Adrenal gland (tissue), 12 donors: Measurements from ENCODE around the gene IFNAR1. TPM values are rescaled to one million over a fixed set of nuclear protein-coding genes. Genes with fewer than 3 reads are reported as not detected.
A peak's percentile ranks its signal among the peaks of the same experiment; 100 is the strongest.
"Not testable (repeated sequence)": the region's sequence is repeated elsewhere in the genome, so short reads cannot be mapped to it uniquely, and the experiment has no call there.

Experiments
- DNase-seq, 7 donors: peaks; one replicate each; pipeline ENCODE4 v3.0.0-alpha.2; 2019 to 2020
- H3K27ac ChIP-seq, 5 donors: fragments of 200-600 bp; sonication (generic) in 4 of 5; 1 replicate in 3 of 5; 2 replicates in 2 of 5; pipeline versions ENCODE4 v1.5.1 to v1.8.0; 2016 to 2020; ENCODE audit warnings: mild to moderate bottlenecking in 1 of 5
- H3K27me3 ChIP-seq: fragments of 200-600 bp; 2 replicates; pipeline ENCODE4 v1.8.0; 2021
- H3K36me3 ChIP-seq, 2 donors: fragments of 200-600 bp; replicated peaks in 1 of 2; 1 replicate in 1 of 2; 2 replicates in 1 of 2; pipeline versions ENCODE4 v1.5.1 to v1.8.0; 2018 to 2022
- H3K4me1 ChIP-seq, 2 donors: fragments of 200-600 bp; replicated peaks in 1 of 2; 1 replicate in 1 of 2; 2 replicates in 1 of 2; pipeline versions ENCODE4 v1.5.1 to v1.8.0; 2018 to 2021
- H3K4me3 ChIP-seq, 4 donors: fragments of 200-600 bp; sonication (generic) in 3 of 4; one replicate each; pipeline ENCODE4 v1.5.1; 2016 to 2018
- H3K9me3 ChIP-seq, 3 donors: fragments of 200-600 bp; sonication (generic) in 1 of 3; replicated peaks in 1 of 3; 1 replicate in 2 of 3; 2 replicates in 1 of 3; pipeline versions ENCODE4 v1.5.1 to v1.8.0; 2016 to 2021
- CTCF ChIP-seq, 6 experiments: fragments of 450-650 bp in 4 of 6; fragments of 200-600 bp in 2 of 6; sonication (generic) in 1 of 6; IDR thresholded peaks; 1 replicate in 5 of 6; 2 replicates in 1 of 6; pipeline versions ENCODE4 v1.5.1 to v1.8.0; 2016 to 2021; ENCODE audit warnings: antibody characterized with exemption in 6 of 6, mild to moderate bottlenecking in 2 of 6, moderate library complexity in 1 of 6
- POLR2A ChIP-seq, 2 donors: fragments of 450-650 bp; IDR thresholded peaks; one replicate each; pipeline ENCODE4 v1.6.1; 2017; ENCODE audit warnings: antibody characterized with exemption in 2 of 2, mild to moderate bottlenecking in 2 of 2, moderate library complexity in 1 of 2
- WGBS, 4 donors: extraction: QIAGEN DNeasy Blood & Tissue Kit in 2 of 4; methylation state at CpG; one replicate each; pipeline versions ENCODE4 v1.1.5 to v1.1.7; 2013 to 2017; 5-methylcytosine and 5-hydroxymethylcytosine counted together
- intact Hi-C, 2 donors: fragments of 100-400 bp; cut with DNase I; formaldehyde crosslinking; loops; one replicate each; pipeline versions ENCODE4 v1.14.1 to v1.15.0; 2022 to 2023
- polyA plus RNA-seq, 3 donors: library from polyadenylated mRNA; stranded (reverse); fragments of 200-250 nt in 2 of 3; fragments of 350-450 nt in 1 of 3; fragmentation: Illumina TruSeq in 1 of 3; extraction: RNeasy Lipid Tissue Mini Kit (QIAGEN cat#74804) in 1 of 3; gene quantifications; one replicate each; pipeline ENCODE4 v1.2.3, GENCODE V29; 2013 to 2014
- total RNA-seq, 9 donors: library from RNA; depleted of rRNA in 4 of 9; stranded (reverse); fragments of >200 nt in 4 of 9; fragments of 120-200 nt in 1 of 9; fragmentation: NEBNext Ultra II Directional in 1 of 9; extraction: Animal tissue kit (Norgen Biotek cat#: 25700) in 1 of 9; gene quantifications; one replicate each; pipeline versions ENCODE4 v1.1.0 to v1.2.4, GENCODE V29; 2013 to 2023
- donor health status: healthy with polysubstance abuse.
- donor health status: Bipolar disorder and iron deficiency.
- donor health status: DM: yes; HTN: yes; CAD: no.
- donor health status: DM: no; HTN: no; CAD: no.
- donor health status: DM: no; HTN: no; CAD: no.
- donor health status: DM: yes; HTN: yes; CAD: no.

Gene IFNAR1
- total and polyA plus RNA-seq, 12 donors, result 7.3 to 71.2 (median 32.8) TPM

- intact Hi-C loops, result no loop called here
- H3K4me1 ChIP-seq, result no peaks in the 10 kb centered on the region
- WGBS, 4 donors, result 46 to 52% (median 49%) methylated on average over 6 of the region's 6 CpGs
- no peak overlapping the region for H3K4me3 ChIP-seq
- H3K9me3 ChIP-seq, result no peaks in the 10 kb centered on the region
- no peaks in the 10 kb centered on the region for H3K36me3 ChIP-seq
- no peak for TF ChIP-seq CTCF (IDR thresholded peaks at IDR 0.05)
- TF ChIP-seq POLR2A (IDR thresholded peaks at IDR 0.05), result no peak
- no peaks in the 10 kb centered on the region for H3K27me3 ChIP-seq
- DNase-seq, result no peak
- no peak overlapping the region for H3K27ac ChIP-seq
Observed at GRCh38 chr21:33317145-33317544, 7.6 kb upstream of the IFNAR1 start.

- no peak for DNase-seq
- Histone ChIP-seq H3K4me3 (no peak overlapping the region), H3K4me1 (no peaks in the 10 kb centered on the region), H3K27ac (no peak overlapping the region), H3K36me3 (no peaks in the 10 kb centered on the region), H3K9me3 (no peaks in the 10 kb centered on the region), H3K27me3 (no peaks in the 10 kb centered on the region)
- 79 to 84% (median 80%) methylated on average over 14 of the region's 14 CpGs for WGBS, 4 donors
- intact Hi-C loops, result no loop called here
- TF ChIP-seq CTCF (IDR thresholded peaks at IDR 0.05) (no peak), POLR2A (IDR thresholded peaks at IDR 0.05) (no peak)
Observed at GRCh38 chr21:33317786-33318486, 6.8 kb upstream of the IFNAR1 start.

GRCh38 chr21:33321005-33321404 is 3.8 kb upstream of the IFNAR1 start:
- intact Hi-C loops, result not testable (repeated sequence)
- WGBS, 4 donors, result 82 to 92% (median 87%) methylated on average over 15 to 17 of the region's 17 CpGs

GRCh38 chr21:33323610-33324009 is 1.2 kb upstream of the IFNAR1 start:
- H3K27ac ChIP-seq, result peak overlapping the region in 1 of 5 donors; percentile 98
- H3K27me3 ChIP-seq, result not testable (repeated sequence)

More at GRCh38 chr21:33321005-33321404, 3.8 kb upstream of the IFNAR1 start:
- H3K27ac ChIP-seq, H3K4me3 ChIP-seq, H3K27me3 ChIP-seq, H3K36me3 ChIP-seq, H3K9me3 ChIP-seq, H3K4me1 ChIP-seq: not testable (repeated sequence)
- DNase-seq, result peak in 4 of 7 donors; percentile 37 to 68 (median 54)

GRCh38 chr21:33325222-33326067 is 675 bp downstream of the IFNAR1 start:
- H3K4me1 ChIP-seq, result peaks cover 13 to 22% of the 10 kb centered on the region in 2 donors
- peak; percentile 60 to 90 (median 77) for DNase-seq
- no peaks in the 10 kb centered on the region for H3K36me3 ChIP-seq
- intact Hi-C loops, result no loop called here
- no peaks in the 10 kb centered on the region for H3K9me3 ChIP-seq
- peak overlapping the region; percentile 57 to 98 (median 77) for H3K4me3 ChIP-seq
- TF ChIP-seq CTCF (IDR thresholded peaks at IDR 0.05) (no peak), POLR2A (IDR thresholded peaks at IDR 0.05) (peak in 1 of 2 donors; percentile 1)
- H3K27ac ChIP-seq, result peak overlapping the region; percentile 68 to 98 (median 96)
- 0 to 1% (median 0%) methylated on average over 16 to 28 of the region's 28 CpGs for WGBS, 4 donors
- no peaks in the 10 kb centered on the region for H3K27me3 ChIP-seq

More at GRCh38 chr21:33323610-33324009, 1.2 kb upstream of the IFNAR1 start:
- intact Hi-C loops, H3K36me3 ChIP-seq, H3K9me3 ChIP-seq, DNase-seq: not testable (repeated sequence)
- H3K4me3 ChIP-seq, result peak overlapping the region in 1 of 4 donors; percentile 72
- H3K4me1 ChIP-seq, result peaks cover 13 to 22% of the 10 kb centered on the region in 2 donors
